ENCODE data around the gene DIAPH3.

The DIAPH3 gene

GRCh38 chr13:59641261-59641660 lies 522.5 kb downstream of the DIAPH3 start:
- WGBS, 2 donors (ENCODE audit: extremely low coverage in 2 of 2, insufficient read length in 2 of 2, insufficient replicate concordance in 1 of 2) = no CpG with 5 or more reads among the region's 3 CpGs
- Histone ChIP-seq H3K4me1 (ENCODE audit: control insufficient read depth in 2 of 2, insufficient read depth in 1 of 2, low read depth in 1 of 2, low read length in 2 of 2) (no peaks in the 10 kb centered on the region), H3K79me1 (ENCODE audit: low read depth, low read length) (no peaks in the 10 kb centered on the region), H2BK15ac (ENCODE audit: low read length) (no peak overlapping the region), H3K14ac (ENCODE audit: low read length) (no peak overlapping the region), H3K18ac (ENCODE audit: low read length) (no peak overlapping the region), H3K4me2 (ENCODE audit: insufficient read depth, low read length, poor library complexity, severe bottlenecking) (no peak overlapping the region), H2BK120ac (ENCODE audit: low read depth, low read length) (no peak overlapping the region), H2BK12ac (ENCODE audit: low read length) (no peak overlapping the region), H2AFZ (ENCODE audit: low read length) (no peak overlapping the region), H3K27ac (replicated peaks; ENCODE audit: low read length) (no peak overlapping the region), H3K27me3 (ENCODE audit: control insufficient read depth in 3 of 3, insufficient read depth in 3 of 3, low read depth in 1 of 3, low read length in 3 of 3) (no peaks in the 10 kb centered on the region), H3K4me3 (ENCODE audit: low read length in 2 of 2) (no peak overlapping the region), H4K8ac (ENCODE audit: low read depth, low read length) (no peak overlapping the region), H2AK5ac (ENCODE audit: low read depth, low read length) (no peak overlapping the region), H3K36me3 (replicated peaks in 1 of 2; ENCODE audit: control insufficient read depth in 2 of 2, insufficient read depth in 2 of 2, low read length in 2 of 2) (no peaks in the 10 kb centered on the region), H2BK5ac (ENCODE audit: low read length) (no peak overlapping the region), H3K9ac (ENCODE audit: low read depth, low read length, poor library complexity) (no peak overlapping the region), H3K23ac (ENCODE audit: low read depth, low read length, poor library complexity) (no peak overlapping the region), H3K4ac (ENCODE audit: low read length) (no peak overlapping the region), H4K91ac (ENCODE audit: low read depth, low read length, poor library complexity) (no peak overlapping the region), H3K9me3 (replicated peaks in 1 of 2; ENCODE audit: control insufficient read depth in 2 of 2, insufficient read depth in 1 of 2, low read depth in 1 of 2, low read length in 2 of 2) (peaks cover 1 to 5% of the 10 kb centered on the region in 2 donors)
- DNase-seq (ENCODE audit: low spot score) = no peak

- no peak for DNase-seq (ENCODE audit: low spot score)
- no peak overlapping the region for H2BK12ac ChIP-seq (ENCODE audit: low read length)
- H3K14ac ChIP-seq (ENCODE audit: low read length) = no peak overlapping the region
- no peak overlapping the region for H2AFZ ChIP-seq (ENCODE audit: low read length)
- H3K4me3 ChIP-seq (ENCODE audit: low read length in 2 of 2) = no peak overlapping the region
- no peak overlapping the region for H3K27ac ChIP-seq (replicated peaks; ENCODE audit: low read length)
- H4K8ac ChIP-seq (ENCODE audit: low read depth, low read length) = no peak overlapping the region
- no peaks in the 10 kb centered on the region for H3K36me3 ChIP-seq (replicated peaks in 1 of 2; ENCODE audit: control insufficient read depth in 2 of 2, insufficient read depth in 2 of 2, low read length in 2 of 2)
- no peak overlapping the region for H4K91ac ChIP-seq (ENCODE audit: low read depth, low read length, poor library complexity)
- H3K4me2 ChIP-seq (ENCODE audit: insufficient read depth, low read length, poor library complexity, severe bottlenecking) = no peak overlapping the region
- no peak overlapping the region for H3K4ac ChIP-seq (ENCODE audit: low read length)
- no peak overlapping the region for H3K23ac ChIP-seq (ENCODE audit: low read depth, low read length, poor library complexity)
- no CpG with 5 or more reads among the region's 1 CpG for WGBS, 2 donors (ENCODE audit: extremely low coverage in 2 of 2, insufficient read length in 2 of 2, insufficient replicate concordance in 1 of 2)
- H2BK15ac ChIP-seq (ENCODE audit: low read length) = no peak overlapping the region
- H3K79me1 ChIP-seq (ENCODE audit: low read depth, low read length) = no peaks in the 10 kb centered on the region
- no peak overlapping the region for H2BK5ac ChIP-seq (ENCODE audit: low read length)
- no peak overlapping the region for H3K9ac ChIP-seq (ENCODE audit: low read depth, low read length, poor library complexity)
- H3K4me1 ChIP-seq (ENCODE audit: control insufficient read depth in 2 of 2, insufficient read depth in 1 of 2, low read depth in 1 of 2, low read length in 2 of 2) = peaks cover 4 to 8% of the 10 kb centered on the region in 2 donors
- H2AK5ac ChIP-seq (ENCODE audit: low read depth, low read length) = no peak overlapping the region
- no peak overlapping the region for H3K18ac ChIP-seq (ENCODE audit: low read length)
- peaks cover 1 to 5% of the 10 kb centered on the region in 2 donors for H3K9me3 ChIP-seq (replicated peaks in 1 of 2; ENCODE audit: control insufficient read depth in 2 of 2, insufficient read depth in 1 of 2, low read depth in 1 of 2, low read length in 2 of 2)
- H2BK120ac ChIP-seq (ENCODE audit: low read depth, low read length) = no peak overlapping the region
- H3K27me3 ChIP-seq (ENCODE audit: control insufficient read depth in 3 of 3, insufficient read depth in 3 of 3, low read depth in 1 of 3, low read length in 3 of 3) = no peaks in the 10 kb centered on the region
These were observed 525.3 kb downstream of the DIAPH3 start for GRCh38 chr13:59638404-59638803.

GRCh38 chr13:59635589-59635988 lies 528.1 kb downstream of the DIAPH3 start:
- Histone ChIP-seq H2AFZ (ENCODE audit: low read length) (peak overlapping the region; percentile 57), H3K27ac (replicated peaks; ENCODE audit: low read length) (no peak overlapping the region), H3K23ac (ENCODE audit: low read depth, low read length, poor library complexity) (no peak overlapping the region), H3K4me3 (ENCODE audit: low read length in 2 of 2) (no peak overlapping the region), H3K4ac (ENCODE audit: low read length) (no peak overlapping the region), H3K36me3 (replicated peaks in 1 of 2; ENCODE audit: control insufficient read depth in 2 of 2, insufficient read depth in 2 of 2, low read length in 2 of 2) (no peaks in the 10 kb centered on the region), H3K14ac (ENCODE audit: low read length) (no peak overlapping the region), H2BK5ac (ENCODE audit: low read length) (no peak overlapping the region), H3K18ac (ENCODE audit: low read length) (no peak overlapping the region), H2BK12ac (ENCODE audit: low read length) (no peak overlapping the region), H3K4me1 (ENCODE audit: control insufficient read depth in 2 of 2, insufficient read depth in 1 of 2, low read depth in 1 of 2, low read length in 2 of 2) (peaks cover 7 to 14% of the 10 kb centered on the region in 2 donors), H2AK5ac (ENCODE audit: low read depth, low read length) (no peak overlapping the region), H3K9me3 (replicated peaks in 1 of 2; ENCODE audit: control insufficient read depth in 2 of 2, insufficient read depth in 1 of 2, low read depth in 1 of 2, low read length in 2 of 2) (peaks cover 1 to 5% of the 10 kb centered on the region in 2 donors), H3K4me2 (ENCODE audit: insufficient read depth, low read length, poor library complexity, severe bottlenecking) (no peak overlapping the region), H4K91ac (ENCODE audit: low read depth, low read length, poor library complexity) (no peak overlapping the region), H4K8ac (ENCODE audit: low read depth, low read length) (no peak overlapping the region), H2BK120ac (ENCODE audit: low read depth, low read length) (no peak overlapping the region), H3K27me3 (ENCODE audit: control insufficient read depth in 3 of 3, insufficient read depth in 3 of 3, low read depth in 1 of 3, low read length in 3 of 3) (no peaks in the 10 kb centered on the region), H3K9ac (ENCODE audit: low read depth, low read length, poor library complexity) (no peak overlapping the region), H2BK15ac (ENCODE audit: low read length) (no peak overlapping the region), H3K79me1 (ENCODE audit: low read depth, low read length) (no peaks in the 10 kb centered on the region)
- DNase-seq (ENCODE audit: low spot score) = no peak
- WGBS, 2 donors (ENCODE audit: extremely low coverage in 2 of 2, insufficient read length in 2 of 2, insufficient replicate concordance in 1 of 2) = no CpG with 5 or more reads among the region's 6 CpGs

GRCh38 chr13:59633290-59633689 lies 530.4 kb downstream of the DIAPH3 start:
- H3K27me3 ChIP-seq (ENCODE audit: control insufficient read depth in 3 of 3, insufficient read depth in 3 of 3, low read depth in 1 of 3, low read length in 3 of 3) = no peaks in the 10 kb centered on the region
- no peak overlapping the region for H2AK5ac ChIP-seq (ENCODE audit: low read depth, low read length)

More at GRCh38 chr13:59633290-59633689, 530.4 kb downstream of the DIAPH3 start:
- no peak overlapping the region for H3K18ac ChIP-seq (ENCODE audit: low read length)
- DNase-seq (ENCODE audit: low spot score) = no peak
- no peaks in the 10 kb centered on the region for H3K79me1 ChIP-seq (ENCODE audit: low read depth, low read length)
- no peak overlapping the region for H3K9ac ChIP-seq (ENCODE audit: low read depth, low read length, poor library complexity)
- H4K8ac ChIP-seq (ENCODE audit: low read depth, low read length) = no peak overlapping the region
- peak overlapping the region; percentile 15 for H2AFZ ChIP-seq (ENCODE audit: low read length)
- no peak overlapping the region for H2BK12ac ChIP-seq (ENCODE audit: low read length)
- H3K4me1 ChIP-seq (ENCODE audit: control insufficient read depth in 2 of 2, insufficient read depth in 1 of 2, low read depth in 1 of 2, low read length in 2 of 2) = peaks cover 7 to 15% of the 10 kb centered on the region in 2 donors
- peaks cover 1 to 5% of the 10 kb centered on the region in 2 donors for H3K9me3 ChIP-seq (replicated peaks in 1 of 2; ENCODE audit: control insufficient read depth in 2 of 2, insufficient read depth in 1 of 2, low read depth in 1 of 2, low read length in 2 of 2)
- no peak overlapping the region for H3K4me2 ChIP-seq (ENCODE audit: insufficient read depth, low read length, poor library complexity, severe bottlenecking)
- H3K4me3 ChIP-seq (ENCODE audit: low read length in 2 of 2) = no peak overlapping the region
- H3K4ac ChIP-seq (ENCODE audit: low read length) = no peak overlapping the region
- no peak overlapping the region for H3K14ac ChIP-seq (ENCODE audit: low read length)
- no peaks in the 10 kb centered on the region for H3K36me3 ChIP-seq (replicated peaks in 1 of 2; ENCODE audit: control insufficient read depth in 2 of 2, insufficient read depth in 2 of 2, low read length in 2 of 2)
- H2BK5ac ChIP-seq (ENCODE audit: low read length) = no peak overlapping the region
- H2BK15ac ChIP-seq (ENCODE audit: low read length) = no peak overlapping the region
- H3K23ac ChIP-seq (ENCODE audit: low read depth, low read length, poor library complexity) = no peak overlapping the region
- no peak overlapping the region for H4K91ac ChIP-seq (ENCODE audit: low read depth, low read length, poor library complexity)
- no peak overlapping the region for H3K27ac ChIP-seq (replicated peaks; ENCODE audit: low read length)
- WGBS, 2 donors (ENCODE audit: extremely low coverage in 2 of 2, insufficient read length in 2 of 2, insufficient replicate concordance in 1 of 2) = no CpG with 5 or more reads among the region's 9 CpGs
- no peak overlapping the region for H2BK120ac ChIP-seq (ENCODE audit: low read depth, low read length)
